A549 (cell line): ENCODE results near the gene CSMD2. TPM values are rescaled to one million over a fixed set of nuclear protein-coding genes. Genes with fewer than 3 reads are reported as not detected.

Source experiments
- ATAC-seq, 2 experiments: fragments of 200-7000 bp in 1 of 2; fragments of >200 bp in 1 of 2; cut with Nextera tagmentation in 1 of 2; cut with Tn5 transposase in 1 of 2; 3 replicates each; pipeline versions ENCODE4 v1.8.0 to v1.9.1; 2018 to 2020; ENCODE audit warnings: mild to moderate bottlenecking in 1 of 2, moderate library complexity in 1 of 2
- CTCF ChIA-PET: fragments of 300-600 bp; sonication (Branson Sonifier 250); formaldehyde crosslinking; extraction: SDS; loops from one replicate; lab custom pipeline; 2021; ENCODE audit warnings: antibody characterized with exemption, inconsistent platforms; lab: Yijun Ruan, JAX
- POLR2A ChIA-PET: fragments of 350-600 bp; formaldehyde crosslinking; extraction: SDS; loops from one replicate; lab custom pipeline; 2021; ENCODE audit warnings: antibody characterized with exemption, inconsistent platforms; lab: Yijun Ruan, JAX
- DNase-seq, 2 experiments: peaks; one replicate each; pipeline versions ENCODE4 v3.0.0 to v3.0.0-alpha.2; 2011 to 2016; ENCODE audit warnings: low read depth in 1 of 2, low spot score in 1 of 2
- FAIRE-seq: peaks from 2 replicates; lab custom pipeline; 2011; peaks lifted over from hg19 to GRCh38; lab: Jason Lieb, UNC
- H3K27ac ChIP-seq, 2 experiments: fragments of >200 bp; sonication (Bioruptor Twin); formaldehyde crosslinking; 3 replicates each; pipeline ENCODE4 v1.5.1; 2016 to 2017
- H3K4me1 ChIP-seq: fragments of >200 bp; sonication (Bioruptor Twin); formaldehyde crosslinking; 3 replicates; pipeline ENCODE4 v1.6.1; 2016
- H3K4me2 ChIP-seq: fragments of >200 bp; sonication (Bioruptor Twin); formaldehyde crosslinking; 3 replicates; pipeline ENCODE4 v1.6.1; 2016
- H3K4me3 ChIP-seq: fragments of >200 bp; sonication (Bioruptor Twin); formaldehyde crosslinking; 3 replicates; pipeline ENCODE4 v1.5.1; 2016
- H3K9me3 ChIP-seq: fragments of >200 bp; sonication (Bioruptor Twin); formaldehyde crosslinking; 3 replicates; pipeline ENCODE4 v1.6.1; 2016
- ATOH8 ChIP-seq: fragments of 250-450 bp; sonication (Bioruptor Pico); IDR thresholded peaks from 2 replicates; pipeline ENCODE4 v1.5.0; 2020; ENCODE audit warnings: low read depth, mild to moderate bottlenecking, moderate library complexity
- CBX8 ChIP-seq: fragments of 200-600 bp; sonication (generic); IDR thresholded peaks from 2 replicates; pipeline ENCODE4 v1.6.1; 2016
- CEBPB ChIP-seq, 2 experiments: fragments of >200 bp in 1 of 2; sonication (Bioruptor Twin) in 1 of 2; formaldehyde crosslinking in 1 of 2; IDR thresholded peaks; 2 replicates each; pipeline ENCODE4 v1.6.1; 2012 to 2016
- EHF ChIP-seq: fragments of 250-450 bp; sonication (Bioruptor Pico); IDR thresholded peaks from 2 replicates; pipeline ENCODE4 v1.5.0; 2020; ENCODE audit warnings: mild to moderate bottlenecking
- EHMT2 ChIP-seq: fragments of 200-600 bp; sonication (generic); IDR thresholded peaks from 2 replicates; pipeline ENCODE4 v1.6.1; 2016; ENCODE audit warnings: antibody characterized with exemption, low read depth, mild to moderate bottlenecking, moderate library complexity
- EP300 ChIP-seq, 2 experiments: fragments of >200 bp; sonication (Bioruptor Twin); formaldehyde crosslinking; IDR thresholded peaks; 2 replicates in 1 of 2; 3 replicates in 1 of 2; pipeline ENCODE4 v1.6.1; 2016 to 2017
- FOXS1 ChIP-seq: fragments of 250-450 bp; sonication (Bioruptor Pico); IDR thresholded peaks from 2 replicates; pipeline ENCODE4 v1.5.0; 2020; ENCODE audit warnings: mild to moderate bottlenecking, moderate library complexity
- GATA3 ChIP-seq: IDR thresholded peaks from 2 replicates; pipeline ENCODE4 v1.6.1; 2012; ENCODE audit warnings: borderline replicate concordance
- HDAC2 ChIP-seq: fragments of 200-600 bp; sonication (generic); IDR thresholded peaks from 2 replicates; pipeline ENCODE4 v1.6.1; 2016
- HEYL ChIP-seq: fragments of 250-450 bp; sonication (Bioruptor Pico); IDR thresholded peaks from 2 replicates; pipeline ENCODE4 v1.8.0; 2021; ENCODE audit warnings: mild to moderate bottlenecking, moderate library complexity
- HOXA7 ChIP-seq: fragments of 250-450 bp; sonication (Bioruptor Pico); IDR thresholded peaks from 2 replicates; pipeline ENCODE4 v1.5.0; 2020; ENCODE audit warnings: mild to moderate bottlenecking, moderate library complexity
- HOXB13 ChIP-seq: fragments of 250-450 bp; sonication (Bioruptor Pico); IDR thresholded peaks from 2 replicates; pipeline ENCODE4 v1.5.0; 2020; ENCODE audit warnings: low read depth, mild to moderate bottlenecking, moderate library complexity
- JUN ChIP-seq, 2 experiments: fragments of >200 bp; sonication (Bioruptor Twin); formaldehyde crosslinking; IDR thresholded peaks; 2 replicates in 1 of 2; 3 replicates in 1 of 2; pipeline ENCODE4 v1.6.1; 2016 to 2017
- KDM1A ChIP-seq: fragments of 200-600 bp; sonication (generic); IDR thresholded peaks from 2 replicates; pipeline ENCODE4 v1.6.1; 2016; ENCODE audit warnings: low read depth, mild to moderate bottlenecking
- KDM5A ChIP-seq: fragments of 200-600 bp; sonication (generic); IDR thresholded peaks from 2 replicates; pipeline ENCODE4 v1.6.1; 2016; ENCODE audit warnings: antibody characterized with exemption, mild to moderate bottlenecking
- MAFK ChIP-seq: fragments of 450-650 bp; IDR thresholded peaks from 2 replicates; pipeline ENCODE4 v1.6.1; 2014; ENCODE audit not compliant: partially characterized antibody
- MYC ChIP-seq: IDR thresholded peaks from 2 replicates; pipeline ENCODE4 v1.6.1; 2012; ENCODE audit warnings: mild to moderate bottlenecking, inconsistent platforms, low read length, improper control_type of control experiment, borderline replicate concordance
- PHF8 ChIP-seq: fragments of 200-600 bp; sonication (generic); IDR thresholded peaks from 2 replicates; pipeline ENCODE4 v1.6.1; 2016; ENCODE audit warnings: low read depth, mild to moderate bottlenecking, antibody characterized with exemption, moderate library complexity, borderline replicate concordance
- POLR2A ChIP-seq: IDR thresholded peaks from 2 replicates; pipeline ENCODE4 v1.6.1; 2012; ENCODE audit warnings: mild to moderate bottlenecking, low read length
- POLR2AphosphoS2 ChIP-seq: conservative IDR thresholded peaks from 2 replicates; pipeline ENCODE4 v1.6.1; 2012; ENCODE audit warnings: low read length, improper control_type of control experiment, inconsistent platforms
- RAD21 ChIP-seq, 2 experiments: fragments of >200 bp in 1 of 2; sonication (Bioruptor Twin) in 1 of 2; formaldehyde crosslinking in 1 of 2; IDR thresholded peaks in 1 of 2; conservative IDR thresholded peaks in 1 of 2; 2 replicates in 1 of 2; 3 replicates in 1 of 2; pipeline ENCODE4 v1.6.1; 2012 to 2018; ENCODE audit warnings: inconsistent platforms in 1 of 2
- RARB ChIP-seq: fragments of 250-450 bp; sonication (Bioruptor Pico); IDR thresholded peaks from 2 replicates; pipeline ENCODE4 v1.8.0; 2021; ENCODE audit warnings: mild to moderate bottlenecking, moderate library complexity
- RCOR1 ChIP-seq: fragments of 150-350 bp; IDR thresholded peaks from 2 replicates; pipeline ENCODE4 v1.6.1; 2014; ENCODE audit warnings: antibody characterized with exemption, low read length, low read depth
- RNF2 ChIP-seq: fragments of 200-600 bp; sonication (generic); IDR thresholded peaks from 2 replicates; pipeline ENCODE4 v1.6.1; 2016; ENCODE audit warnings: low read depth, mild to moderate bottlenecking, antibody characterized with exemption, moderate library complexity, borderline replicate concordance
- ZFP36 ChIP-seq: fragments of 450-650 bp; IDR thresholded peaks from 2 replicates; pipeline ENCODE4 v1.6.1; 2014; ENCODE audit warnings: borderline replicate concordance; ENCODE audit not compliant: partially characterized antibody
- WGBS: methylation state at CpG from one replicate; pipeline ENCODE4 v1.1.6; 2017; ENCODE audit errors: missing lambda C conversion rate; 5-methylcytosine and 5-hydroxymethylcytosine counted together
- polyA minus RNA-seq: library from RNA; depleted of rRNA, polyadenylated mRNA; stranded (reverse); fragments of >200 nt; gene quantifications from 2 replicates; pipeline ENCODE4 v1.2.3, GENCODE V29; 2011; rRNA and poly(A)+ RNA removed
- polyA plus RNA-seq, 4 experiments: library from polyadenylated mRNA; depleted of rRNA in 3 of 4; stranded (reverse); fragments of >200 nt; fragmentation: RNase III in 1 of 4; extraction: RNeasy Plus Mini Kit Qiagen cat#74134 plus additional on column Dnase treatment in 1 of 4; gene quantifications; 2 replicates in 3 of 4; 3 replicates in 1 of 4; pipeline ENCODE4 v1.2.3, GENCODE V29; 2011 to 2017
- TF ChIP-seq, protein P1 (sequence below): fragments of 200-600 bp; sonication (generic); IDR thresholded peaks from 2 replicates; pipeline ENCODE4 v1.6.1; 2016; ENCODE audit warnings: antibody characterized with exemption, mild to moderate bottlenecking, moderate library complexity
- TF ChIP-seq, protein P2 (sequence below): fragments of >200 bp; sonication (Bioruptor Twin); formaldehyde crosslinking; IDR thresholded peaks from 3 replicates; pipeline ENCODE4 v1.6.1; 2016

CSMD2 gene
- polyA plus RNA-seq (2011; rRNA removed) (not detected in 2 replicates), polyA plus RNA-seq (2017; fragmentation: RNase III; extraction: RNeasy Plus Mini Kit Qiagen cat#74134 plus additional on column Dnase treatment) (not detected in 3 replicates), polyA minus RNA-seq (not detected in 2 replicates)
- not detected in 2 replicates for polyA plus RNA-seq (2012; cell fraction: cytosol; rRNA removed)
- not detected in 2 replicates for polyA plus RNA-seq (2012; cell fraction: nucleus; rRNA removed)

DNA sequence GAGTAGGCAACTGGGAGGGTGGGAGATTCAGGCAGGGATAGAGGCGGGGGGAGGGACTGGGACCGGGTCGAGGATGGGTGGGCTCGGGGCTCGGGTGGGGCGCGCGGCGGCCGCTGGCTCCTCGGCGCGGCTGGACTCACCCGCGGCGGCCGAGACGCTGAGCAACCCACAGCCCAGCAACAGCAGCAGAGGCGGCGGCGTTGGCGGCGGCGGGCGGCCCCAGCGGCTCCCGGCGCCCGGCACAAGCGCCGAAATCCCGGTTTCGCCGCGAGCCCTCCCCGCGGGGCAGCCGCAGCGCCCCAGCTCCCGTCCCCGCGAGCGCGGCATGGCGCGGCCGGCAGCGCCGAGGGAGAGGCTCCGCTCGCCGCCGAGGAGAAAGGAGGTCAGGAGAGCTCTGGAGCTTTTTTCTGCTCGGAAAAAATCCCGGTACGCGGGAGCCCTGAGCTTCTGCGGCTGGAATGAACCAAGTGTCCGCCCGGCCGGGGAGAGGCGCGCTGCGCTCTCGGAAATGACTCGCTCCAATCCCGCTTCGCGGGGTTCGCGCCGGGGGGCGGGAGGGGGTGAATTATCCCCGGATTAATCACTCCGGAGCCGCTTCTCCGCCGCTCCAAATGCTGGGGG lies at the start of gene CSMD2:
Gene CSMD2, minus strand, starts transcription at position 460 of the 621 bp plus-strand sequence. Its CDS starts 133 bp downstream, at position 327.
- ChIA-PET CTCF (interaction anchor here (1.1 kb wide), 1 partner anchor 15 kb away, joined by 4 read pairs; no protein-coding TSS in a partner anchor), POLR2A (no interaction called here)
- Histone ChIP-seq H3K27ac (peak within 1 kb of the TSS in 1 of 2 experiments; percentile 33; a peak in 1 of 6 replicates), H3K9me3 (no peaks in the 10 kb centered on the region), H3K4me2 (peak within 1 kb of the TSS; percentile 85), H3K4me1 (peaks cover 13% of the 10 kb centered on the region; the same call in 2 of the 3 replicates), H3K4me3 (peak within 1 kb of the TSS; percentile 41)
- WGBS: 19% methylated on average over 5 of the region's 78 CpGs
- peak in 1 of 2 experiments; percentile 12 for DNase-seq
- no peak for FAIRE-seq
- TF ChIP-seq HOXA7: no peak
- peak; percentile 10 to 27; a peak in 1 of 6 replicates for ATAC-seq

DNA sequence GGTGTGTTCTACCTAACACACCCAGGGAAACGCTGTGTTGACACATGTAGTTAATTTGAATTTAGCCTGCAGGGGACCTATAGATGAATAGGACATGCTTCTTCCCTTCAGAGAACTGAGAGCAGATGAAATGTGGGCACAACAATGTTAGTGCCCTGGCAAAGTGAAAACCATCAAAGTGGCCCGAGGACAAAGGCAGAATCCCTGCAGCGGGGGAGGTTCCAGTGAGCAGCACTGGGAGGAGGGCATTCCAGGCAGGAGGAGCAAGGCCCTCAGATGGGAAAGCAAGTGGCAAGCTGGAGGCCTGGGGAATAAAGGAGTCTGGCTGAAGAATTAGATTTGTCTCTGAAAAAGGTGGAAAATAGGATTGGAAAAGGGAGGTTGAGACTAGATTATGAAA lies 48.9 kb upstream of the CSMD2 start:
- WGBS: 0% methylated on average over 3 of the region's 3 CpGs
- FAIRE-seq (no peak), ATAC-seq (no peak), DNase-seq (no peak)
- Histone ChIP-seq H3K4me1 (no peaks in the 10 kb centered on the region), H3K4me3 (no peak overlapping the region), H3K9me3 (no peaks in the 10 kb centered on the region), H3K27ac (no peak overlapping the region), H3K4me2 (no peak overlapping the region)
- CTCF ChIA-PET: no interaction called here
- POLR2A ChIA-PET: no interaction called here
- TF ChIP-seq ZFP36 (no peak), MAFK (no peak), MYC (no peak), RAD21 (conservative IDR thresholded peaks at IDR 0.05 in 1 of 2, IDR thresholded peaks at IDR 0.05 in 1 of 2) (no peak), CEBPB (IDR thresholded peaks at IDR 0.05) (no peak), CBX8 (no peak), POLR2A (no peak), RCOR1 (no peak), KDM5A (no peak), ATOH8 (CRISPR knock-in tag) (no peak), EHMT2 (no peak), PHF8 (no peak), RNF2 (no peak), HDAC2 (no peak), HOXA7 (no peak), HEYL (CRISPR knock-in tag) (no peak), FOXS1 (no peak)

DNA sequence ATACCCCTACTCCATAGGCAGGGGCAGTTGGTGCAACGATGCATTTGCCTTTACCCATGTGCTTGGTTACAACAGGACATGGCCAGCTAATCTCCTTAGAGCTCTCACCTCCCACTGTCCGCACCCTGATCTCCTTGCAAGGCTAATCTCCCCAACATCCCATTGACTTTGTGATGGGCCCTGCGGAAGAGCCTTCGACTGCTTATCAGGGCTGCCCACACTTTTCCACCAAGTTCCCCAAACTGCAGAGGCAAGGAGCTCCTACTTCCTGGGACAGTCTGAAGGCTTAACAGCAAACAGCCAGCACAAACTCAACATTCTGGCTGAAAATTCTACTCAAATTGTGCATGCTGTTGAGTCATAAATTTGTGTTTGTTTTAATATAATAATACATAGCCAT lies 47.6 kb upstream of the CSMD2 start:
- ATAC-seq: no peak
- H3K4me1 ChIP-seq: no peaks in the 10 kb centered on the region
- H3K9me3 ChIP-seq: no peaks in the 10 kb centered on the region
- H3K27ac ChIP-seq: no peak overlapping the region
- POLR2A ChIA-PET: no interaction called here
- CTCF ChIA-PET: no interaction called here
- 44% methylated on average over 4 of the region's 4 CpGs for WGBS
- no peak overlapping the region for H3K4me2 ChIP-seq
- DNase-seq: no peak
- no peak overlapping the region for H3K4me3 ChIP-seq
- no peak for FAIRE-seq
- no peak for TF ChIP-seq EP300 (IDR thresholded peaks at IDR 0.05)
- TF ChIP-seq EHF (CRISPR knock-in tag): no peak
- TF ChIP-seq, protein P1, sequence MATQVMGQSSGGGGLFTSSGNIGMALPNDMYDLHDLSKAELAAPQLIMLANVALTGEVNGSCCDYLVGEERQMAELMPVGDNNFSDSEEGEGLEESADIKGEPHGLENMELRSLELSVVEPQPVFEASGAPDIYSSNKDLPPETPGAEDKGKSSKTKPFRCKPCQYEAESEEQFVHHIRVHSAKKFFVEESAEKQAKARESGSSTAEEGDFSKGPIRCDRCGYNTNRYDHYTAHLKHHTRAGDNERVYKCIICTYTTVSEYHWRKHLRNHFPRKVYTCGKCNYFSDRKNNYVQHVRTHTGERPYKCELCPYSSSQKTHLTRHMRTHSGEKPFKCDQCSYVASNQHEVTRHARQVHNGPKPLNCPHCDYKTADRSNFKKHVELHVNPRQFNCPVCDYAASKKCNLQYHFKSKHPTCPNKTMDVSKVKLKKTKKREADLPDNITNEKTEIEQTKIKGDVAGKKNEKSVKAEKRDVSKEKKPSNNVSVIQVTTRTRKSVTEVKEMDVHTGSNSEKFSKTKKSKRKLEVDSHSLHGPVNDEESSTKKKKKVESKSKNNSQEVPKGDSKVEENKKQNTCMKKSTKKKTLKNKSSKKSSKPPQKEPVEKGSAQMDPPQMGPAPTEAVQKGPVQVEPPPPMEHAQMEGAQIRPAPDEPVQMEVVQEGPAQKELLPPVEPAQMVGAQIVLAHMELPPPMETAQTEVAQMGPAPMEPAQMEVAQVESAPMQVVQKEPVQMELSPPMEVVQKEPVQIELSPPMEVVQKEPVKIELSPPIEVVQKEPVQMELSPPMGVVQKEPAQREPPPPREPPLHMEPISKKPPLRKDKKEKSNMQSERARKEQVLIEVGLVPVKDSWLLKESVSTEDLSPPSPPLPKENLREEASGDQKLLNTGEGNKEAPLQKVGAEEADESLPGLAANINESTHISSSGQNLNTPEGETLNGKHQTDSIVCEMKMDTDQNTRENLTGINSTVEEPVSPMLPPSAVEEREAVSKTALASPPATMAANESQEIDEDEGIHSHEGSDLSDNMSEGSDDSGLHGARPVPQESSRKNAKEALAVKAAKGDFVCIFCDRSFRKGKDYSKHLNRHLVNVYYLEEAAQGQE: no peak
- no peak for TF ChIP-seq HOXB13
- no peak for TF ChIP-seq ATOH8 (CRISPR knock-in tag)
- TF ChIP-seq, protein P2, sequence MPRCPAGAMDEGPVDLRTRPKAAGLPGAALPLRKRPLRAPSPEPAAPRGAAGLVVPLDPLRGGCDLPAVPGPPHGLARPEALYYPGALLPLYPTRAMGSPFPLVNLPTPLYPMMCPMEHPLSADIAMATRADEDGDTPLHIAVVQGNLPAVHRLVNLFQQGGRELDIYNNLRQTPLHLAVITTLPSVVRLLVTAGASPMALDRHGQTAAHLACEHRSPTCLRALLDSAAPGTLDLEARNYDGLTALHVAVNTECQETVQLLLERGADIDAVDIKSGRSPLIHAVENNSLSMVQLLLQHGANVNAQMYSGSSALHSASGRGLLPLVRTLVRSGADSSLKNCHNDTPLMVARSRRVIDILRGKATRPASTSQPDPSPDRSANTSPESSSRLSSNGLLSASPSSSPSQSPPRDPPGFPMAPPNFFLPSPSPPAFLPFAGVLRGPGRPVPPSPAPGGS: no peak
- TF ChIP-seq JUN (IDR thresholded peaks at IDR 0.05): no peak
- no peak for TF ChIP-seq KDM1A
- TF ChIP-seq CBX8: no peak
- TF ChIP-seq GATA3: no peak
- no peak for TF ChIP-seq KDM5A
- TF ChIP-seq MAFK: no peak
- TF ChIP-seq POLR2A: no peak
- no peak for TF ChIP-seq RARB (CRISPR knock-in tag)
- no peak for TF ChIP-seq HOXA7
- no peak for TF ChIP-seq HDAC2
- no peak for TF ChIP-seq ZFP36
- TF ChIP-seq FOXS1: no peak
- no peak for TF ChIP-seq POLR2AphosphoS2
